HepG2 (cell line): ENCODE measurements around the gene LRRC45. TPM values are rescaled to one million over a fixed set of nuclear protein-coding genes. Genes with fewer than 3 reads are reported as not detected.
A peak's percentile ranks its signal among the peaks of the same experiment; 100 is the strongest.

Experiments used
- BRCA1 ChIP-seq: sonication (generic); formaldehyde crosslinking; IDR thresholded peaks from 2 replicates; pipeline ENCODE4 v1.4.0; 2020; ENCODE audit warnings: missing genetic modification reagents
- CENPX ChIP-seq: sonication (generic); formaldehyde crosslinking; IDR thresholded peaks from 2 replicates; pipeline ENCODE4 v1.9.0; 2021; ENCODE audit warnings: mild to moderate bottlenecking, missing genetic modification reagents, moderate library complexity
- FLYWCH1 ChIP-seq: sonication (generic); formaldehyde crosslinking; IDR thresholded peaks from 2 replicates; pipeline ENCODE4 v1.8.1; 2023; ENCODE audit warnings: mild to moderate bottlenecking, missing genetic modification reagents
- FOSL2 ChIP-seq: sonication (generic); formaldehyde crosslinking; IDR thresholded peaks from 2 replicates; pipeline ENCODE4 v1.4.0; 2020; ENCODE audit warnings: missing genetic modification reagents
- FOXA1 ChIP-seq, 2 experiments: fragments of 450-650 bp in 1 of 2; sonication (generic) in 1 of 2; formaldehyde crosslinking in 1 of 2; IDR thresholded peaks; 2 replicates each; pipeline versions ENCODE4 v1.4.0 to v1.6.1; 2016 to 2020; ENCODE audit warnings: missing genetic modification reagents in 1 of 2
- FOXP1 ChIP-seq, 2 experiments: fragments of 450-650 bp in 1 of 2; IDR thresholded peaks; 2 replicates each; pipeline ENCODE4 v1.6.1; 2017 to 2018; ENCODE audit warnings: antibody characterized with exemption in 1 of 2
- GLI4 ChIP-seq: sonication (generic); formaldehyde crosslinking; IDR thresholded peaks from 2 replicates; pipeline ENCODE4 v1.5.1; 2020; ENCODE audit warnings: missing genetic modification reagents, mild to moderate bottlenecking, moderate library complexity, borderline replicate concordance
- JUN ChIP-seq: sonication (generic); formaldehyde crosslinking; IDR thresholded peaks from 2 replicates; pipeline ENCODE4 v1.4.0; 2020; ENCODE audit warnings: mild to moderate bottlenecking, missing genetic modification reagents
- JUNB ChIP-seq: sonication (generic); formaldehyde crosslinking; IDR thresholded peaks from 2 replicates; pipeline ENCODE4 v1.8.0; 2022; ENCODE audit warnings: missing genetic modification reagents, mild to moderate bottlenecking, borderline replicate concordance
- JUND ChIP-seq: sonication (generic); formaldehyde crosslinking; IDR thresholded peaks from 2 replicates; pipeline ENCODE4 v1.8.0; 2022; ENCODE audit warnings: mild to moderate bottlenecking, missing genetic modification reagents
- MYNN ChIP-seq: sonication (generic); formaldehyde crosslinking; IDR thresholded peaks from 2 replicates; pipeline ENCODE4 v1.4.0; 2020; ENCODE audit warnings: mild to moderate bottlenecking, low read depth, missing genetic modification reagents
- MZF1 ChIP-seq: sonication (generic); formaldehyde crosslinking; IDR thresholded peaks from 2 replicates; pipeline ENCODE4 v1.8.1; 2023; ENCODE audit warnings: mild to moderate bottlenecking, missing genetic modification reagents, borderline replicate concordance
- NFE2L1 ChIP-seq: sonication (generic); formaldehyde crosslinking; IDR thresholded peaks from 2 replicates; pipeline ENCODE4 v1.4.0; 2020; ENCODE audit warnings: missing genetic modification reagents, mild to moderate bottlenecking, borderline replicate concordance
- PHF21A ChIP-seq: sonication (generic); formaldehyde crosslinking; IDR thresholded peaks from 2 replicates; pipeline ENCODE4 v1.5.0; 2020; ENCODE audit warnings: mild to moderate bottlenecking, missing genetic modification reagents
- PRMT3 ChIP-seq: sonication (generic); formaldehyde crosslinking; IDR thresholded peaks from 2 replicates; pipeline ENCODE4 v1.8.1; 2022; ENCODE audit warnings: low read depth, mild to moderate bottlenecking, moderate library complexity, missing genetic modification reagents, borderline replicate concordance
- RELA ChIP-seq: sonication (generic); formaldehyde crosslinking; IDR thresholded peaks from 2 replicates; pipeline ENCODE4 v1.4.0; 2020; ENCODE audit warnings: missing genetic modification reagents
- TCF7L2 ChIP-seq: IDR thresholded peaks from 2 replicates; pipeline ENCODE4 v1.6.1; 2011; ENCODE audit warnings: mild to moderate bottlenecking, low read depth, low read length, moderate library complexity
- XBP1 ChIP-seq: sonication (generic); formaldehyde crosslinking; IDR thresholded peaks from 2 replicates; pipeline ENCODE4 v1.5.0; 2020; ENCODE audit warnings: missing genetic modification reagents
- ZEB1 ChIP-seq: IDR thresholded peaks from 2 replicates; pipeline ENCODE4 v1.6.1; 2012; ENCODE audit warnings: mild to moderate bottlenecking, low read depth, inconsistent platforms; ENCODE audit not compliant: insufficient replicate concordance
- ZNF138 ChIP-seq: sonication (generic); formaldehyde crosslinking; IDR thresholded peaks from 2 replicates; pipeline ENCODE4 v1.5.0; 2020; ENCODE audit warnings: mild to moderate bottlenecking, low read depth, missing genetic modification reagents
- ZNF253 ChIP-seq: sonication (generic); formaldehyde crosslinking; IDR thresholded peaks from 2 replicates; pipeline ENCODE4 v1.8.0; 2022; ENCODE audit warnings: mild to moderate bottlenecking, missing genetic modification reagents, borderline replicate concordance
- ZNF326 ChIP-seq: sonication (generic); formaldehyde crosslinking; IDR thresholded peaks from 2 replicates; pipeline ENCODE4 v1.4.0; 2020; ENCODE audit warnings: missing genetic modification reagents, borderline replicate concordance
- ZNF432 ChIP-seq: sonication (generic); formaldehyde crosslinking; IDR thresholded peaks from 2 replicates; pipeline ENCODE4 v1.5.0; 2020; ENCODE audit warnings: missing genetic modification reagents, mild to moderate bottlenecking, borderline replicate concordance
- ZNF44 ChIP-seq: sonication (generic); formaldehyde crosslinking; IDR thresholded peaks from 2 replicates; pipeline ENCODE4 v1.5.1; 2020; ENCODE audit warnings: mild to moderate bottlenecking, missing genetic modification reagents
- ZNF75D ChIP-seq: sonication (generic); formaldehyde crosslinking; IDR thresholded peaks from 2 replicates; pipeline ENCODE4 v1.8.1; 2023; ENCODE audit warnings: missing genetic modification reagents, mild to moderate bottlenecking, borderline replicate concordance
- polyA plus RNA-seq, 8 experiments: library from polyadenylated mRNA; depleted of rRNA in 3 of 8; stranded (reverse) in 7 of 8; unstranded in 1 of 8; fragments of >200 nt; fragmentation: Illumina TruSeq in 4 of 8; extraction: Trizol in 4 of 8; gene quantifications; 2 replicates each; pipeline versions ENCODE4 v1.2.1 to v1.2.3, GENCODE V29; 2011 to 2016; ENCODE audit warnings: low read depth in 4 of 8, missing spikeins in 1 of 8, mixed read lengths in 1 of 8; ENCODE audit not compliant: insufficient read depth in 1 of 8
- total RNA-seq, 5 experiments: library from RNA; depleted of rRNA; stranded (reverse); fragments of >200 nt; fragmentation: Illumina TruSeq; extraction: Trizol; gene quantifications; 2 replicates each; pipeline ENCODE4 v1.2.3, GENCODE V29; 2016; ENCODE audit warnings: low read depth in 1 of 5
- TF ChIP-seq, protein P1 (sequence below): sonication (generic); formaldehyde crosslinking; IDR thresholded peaks from 2 replicates; pipeline ENCODE4 v1.5.0; 2020; ENCODE audit warnings: missing genetic modification reagents
- TF ChIP-seq, protein P2 (sequence below): fragments of 450-650 bp; IDR thresholded peaks from 2 replicates; pipeline ENCODE4 v1.6.1; 2017
- TF ChIP-seq, protein P3 (sequence below): sonication (generic); formaldehyde crosslinking; conservative IDR thresholded peaks from 2 replicates; pipeline ENCODE4 v1.4.0; 2020; ENCODE audit warnings: missing genetic modification reagents

LRRC45 gene
- total and polyA plus RNA-seq, 2 of the 13 experiments (the other 11 are each of a cell fraction or from before 2014, with no cell fraction given) = 11.6 to 48.1 TPM

DNA sequence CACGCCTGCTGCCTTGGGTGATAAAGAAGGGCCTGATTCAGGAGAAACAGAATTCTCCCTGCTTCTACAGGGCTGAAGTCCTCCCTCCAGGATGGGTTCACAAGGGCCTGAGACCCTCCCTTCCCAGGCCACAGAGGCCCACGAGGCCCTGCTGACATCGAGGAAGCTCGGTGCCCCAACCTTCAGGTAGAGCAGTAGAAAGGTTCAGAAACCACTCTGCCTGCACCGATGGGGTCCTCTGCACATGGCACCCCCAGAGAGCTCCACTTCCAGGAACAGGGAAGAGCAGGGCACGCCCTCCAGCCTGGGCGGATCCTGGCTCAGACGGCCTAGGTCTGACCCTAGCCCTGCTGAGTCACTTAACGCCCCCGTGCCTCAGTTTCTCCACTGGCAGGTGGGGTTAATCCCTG is 1.2 kb upstream of the LRRC45 start (continued):
- TF ChIP-seq ZNF75D (CRISPR knock-in tag) (no peak), NFE2L1 (CRISPR knock-in tag) (no peak), FLYWCH1 (CRISPR knock-in tag) (no peak), ZNF138 (CRISPR knock-in tag) (peak; percentile 54; the same call in 1 of the 2 replicates), FOSL2 (CRISPR knock-in tag) (peak; percentile 33; the same call in 1 of the 2 replicates), JUND (no peak), JUNB (CRISPR knock-in tag) (no peak), PRMT3 (no peak), ZNF44 (no peak), JUN (CRISPR knock-in tag) (no peak), PHF21A (CRISPR knock-in tag) (peak; percentile 38), ZNF326 (CRISPR knock-in tag) (peak; percentile 30; the same call in 1 of the 2 replicates), RELA (no peak), ZNF253 (CRISPR knock-in tag) (no peak), TCF7L2 (no peak), ZNF432 (CRISPR knock-in tag) (no peak), BRCA1 (no peak), ZEB1 (no peak), MZF1 (CRISPR knock-in tag) (no peak), CENPX (CRISPR knock-in tag) (no peak), MYNN (CRISPR knock-in tag) (no peak), GLI4 (CRISPR knock-in tag) (no peak), XBP1 (no peak), FOXP1 (IDR thresholded peaks at IDR 0.05) (no peak), FOXP1 (CRISPR knock-in tag; IDR thresholded peaks at IDR 0.05) (no peak), FOXA1 (IDR thresholded peaks at IDR 0.05) (no peak), FOXA1 (CRISPR knock-in tag; IDR thresholded peaks at IDR 0.05) (0 out of 2 replicates have a peak, but pooled peaks have one; percentile 4)
- TF ChIP-seq, protein P1, sequence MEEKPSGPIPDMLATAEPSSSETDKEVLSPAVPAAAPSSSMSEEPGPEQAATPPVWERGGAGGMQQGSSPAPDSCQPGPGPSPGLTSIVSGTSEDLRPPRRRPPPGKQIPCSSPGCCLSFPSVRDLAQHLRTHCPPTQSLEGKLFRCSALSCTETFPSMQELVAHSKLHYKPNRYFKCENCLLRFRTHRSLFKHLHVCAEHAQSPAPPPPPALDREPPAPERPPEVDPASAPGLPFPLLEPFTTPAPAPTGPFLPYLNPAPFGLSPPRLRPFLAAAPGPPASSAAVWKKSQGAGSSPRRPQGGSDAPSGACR = no peak
- TF ChIP-seq, protein P2, sequence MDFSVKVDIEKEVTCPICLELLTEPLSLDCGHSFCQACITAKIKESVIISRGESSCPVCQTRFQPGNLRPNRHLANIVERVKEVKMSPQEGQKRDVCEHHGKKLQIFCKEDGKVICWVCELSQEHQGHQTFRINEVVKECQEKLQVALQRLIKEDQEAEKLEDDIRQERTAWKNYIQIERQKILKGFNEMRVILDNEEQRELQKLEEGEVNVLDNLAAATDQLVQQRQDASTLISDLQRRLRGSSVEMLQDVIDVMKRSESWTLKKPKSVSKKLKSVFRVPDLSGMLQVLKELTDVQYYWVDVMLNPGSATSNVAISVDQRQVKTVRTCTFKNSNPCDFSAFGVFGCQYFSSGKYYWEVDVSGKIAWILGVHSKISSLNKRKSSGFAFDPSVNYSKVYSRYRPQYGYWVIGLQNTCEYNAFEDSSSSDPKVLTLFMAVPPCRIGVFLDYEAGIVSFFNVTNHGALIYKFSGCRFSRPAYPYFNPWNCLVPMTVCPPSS = no peak
- TF ChIP-seq, protein P3, sequence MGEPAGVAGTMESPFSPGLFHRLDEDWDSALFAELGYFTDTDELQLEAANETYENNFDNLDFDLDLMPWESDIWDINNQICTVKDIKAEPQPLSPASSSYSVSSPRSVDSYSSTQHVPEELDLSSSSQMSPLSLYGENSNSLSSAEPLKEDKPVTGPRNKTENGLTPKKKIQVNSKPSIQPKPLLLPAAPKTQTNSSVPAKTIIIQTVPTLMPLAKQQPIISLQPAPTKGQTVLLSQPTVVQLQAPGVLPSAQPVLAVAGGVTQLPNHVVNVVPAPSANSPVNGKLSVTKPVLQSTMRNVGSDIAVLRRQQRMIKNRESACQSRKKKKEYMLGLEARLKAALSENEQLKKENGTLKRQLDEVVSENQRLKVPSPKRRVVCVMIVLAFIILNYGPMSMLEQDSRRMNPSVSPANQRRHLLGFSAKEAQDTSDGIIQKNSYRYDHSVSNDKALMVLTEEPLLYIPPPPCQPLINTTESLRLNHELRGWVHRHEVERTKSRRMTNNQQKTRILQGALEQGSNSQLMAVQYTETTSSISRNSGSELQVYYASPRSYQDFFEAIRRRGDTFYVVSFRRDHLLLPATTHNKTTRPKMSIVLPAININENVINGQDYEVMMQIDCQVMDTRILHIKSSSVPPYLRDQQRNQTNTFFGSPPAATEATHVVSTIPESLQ (CRISPR knock-in tag) = no peak
